ENCODE data around the gene TMED6.

GRCh38 chr16:69327585-69328310, 23.8 kb downstream of the TMED6 start:
- TF ChIP-seq EZH2 (IDR thresholded peaks at IDR 0.05; ENCODE audit: low read length, missing control alignments) (no peak), CTCF (conservative IDR thresholded peaks at IDR 0.05 in 1 of 2, IDR thresholded peaks at IDR 0.05 in 1 of 2; ENCODE audit: low read depth in 1 of 2, low read length in 2 of 2) (no peak)

All from fibroblast of lung (primary cell).